CD4-positive, alpha-beta T cell treated with Interleukin-21 for 1 hour (primary cell): ENCODE results near the gene KIF5B.
A peak's percentile ranks its signal among the peaks of the same experiment; 100 is the strongest.
"Not testable (repeated sequence)": the region's sequence is repeated elsewhere in the genome, so short reads cannot be mapped to it uniquely, and the experiment has no call there.

Experiments used
- DNase-seq: peaks from one replicate; pipeline ENCODE4 v3.0.0-alpha.2; 2020

The KIF5B gene

DNA sequence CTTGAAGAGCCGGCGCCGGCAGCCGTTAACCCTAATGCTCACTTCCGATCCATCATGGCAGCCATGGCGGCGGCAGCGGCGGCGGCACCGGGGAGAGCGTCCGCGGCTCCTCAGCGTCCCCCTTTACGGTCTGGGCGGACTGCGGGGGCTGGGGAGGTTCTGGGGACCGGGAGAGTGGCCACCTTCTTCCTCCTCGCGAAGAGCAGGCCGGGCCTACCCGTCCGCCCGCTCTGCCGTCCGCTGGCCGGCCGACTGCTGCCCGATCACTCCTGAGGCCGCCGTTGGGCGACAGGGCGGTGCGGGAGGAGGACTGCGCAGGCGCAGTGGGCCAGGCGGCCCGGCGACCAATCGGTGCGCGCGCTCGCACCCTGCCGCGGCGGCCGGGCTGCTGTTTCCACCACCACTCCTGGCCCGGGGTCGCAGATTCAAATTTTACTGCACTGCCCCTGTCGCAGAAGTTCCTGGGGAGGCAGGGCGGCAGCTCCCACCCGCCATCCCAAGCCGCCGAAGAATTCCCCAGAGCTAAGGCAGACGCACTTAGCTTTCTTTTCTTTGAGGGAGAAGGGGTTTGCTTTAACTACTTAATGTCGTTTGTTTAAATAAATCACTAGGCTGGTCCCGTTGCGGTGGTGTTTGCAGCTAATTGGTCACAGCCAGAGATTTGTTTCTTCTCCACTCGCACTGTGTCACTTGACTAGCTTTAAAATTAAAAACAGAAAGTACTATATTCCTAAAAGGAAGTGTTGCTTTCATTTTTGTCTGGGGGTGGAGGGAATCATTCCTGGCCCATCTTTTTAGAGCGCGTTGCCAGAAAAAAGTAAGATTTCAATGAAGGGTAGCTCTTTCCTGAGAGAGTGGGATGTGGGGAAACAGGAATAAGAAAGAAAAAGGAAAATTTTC, at the start of gene KIF5B:
Gene KIF5B (minus strand): TSS at position 290 of the 900 bp plus-strand sequence. CDS start 452 bp downstream, outside the sequence.
- peak; percentile 88 for DNase-seq

GRCh38 chr10:32105782-32106382, 49.7 kb upstream of the KIF5B start:
- no peak for DNase-seq

GRCh38 chr10:32104622-32105509, 48.6 kb upstream of the KIF5B start:
- no peak for DNase-seq

GRCh38 chr10:32104181-32104580, 48.0 kb upstream of the KIF5B start:
- DNase-seq = no peak

- DNase-seq = no peak
Measured at GRCh38 chr10:32103721-32104120, 47.5 kb upstream of the KIF5B start.

GRCh38 chr10:32098566-32099259, 42.5 kb upstream of the KIF5B start:
- DNase-seq = not testable (repeated sequence)

GRCh38 chr10:32095116-32095733, 39.0 kb upstream of the KIF5B start:
- DNase-seq = no peak

DNA sequence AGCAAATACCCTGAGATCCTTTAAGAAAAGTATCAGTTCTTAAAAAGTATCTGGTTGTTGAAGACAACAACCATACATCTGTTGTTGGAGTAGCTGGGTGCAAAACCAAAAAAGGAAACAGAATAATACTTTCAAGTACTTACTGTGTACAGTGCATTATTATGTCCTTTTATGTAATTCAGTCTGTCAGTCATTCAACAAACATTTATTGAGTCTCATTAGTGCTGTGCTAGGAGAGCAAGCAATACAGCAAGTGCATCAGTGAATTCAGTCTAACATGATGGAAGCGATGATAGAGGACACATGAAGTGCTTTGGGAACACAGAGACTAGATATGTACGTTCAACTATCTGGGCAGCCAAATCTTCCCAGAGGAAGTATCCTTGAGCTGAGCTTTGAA, 37.4 kb upstream of the KIF5B start:
- no peak for DNase-seq

GRCh38 chr10:32091046-32091445, 34.8 kb upstream of the KIF5B start:
- DNase-seq = no peak

- no peak for DNase-seq
Measured at GRCh38 chr10:32084185-32084851, 28.1 kb upstream of the KIF5B start.

DNA sequence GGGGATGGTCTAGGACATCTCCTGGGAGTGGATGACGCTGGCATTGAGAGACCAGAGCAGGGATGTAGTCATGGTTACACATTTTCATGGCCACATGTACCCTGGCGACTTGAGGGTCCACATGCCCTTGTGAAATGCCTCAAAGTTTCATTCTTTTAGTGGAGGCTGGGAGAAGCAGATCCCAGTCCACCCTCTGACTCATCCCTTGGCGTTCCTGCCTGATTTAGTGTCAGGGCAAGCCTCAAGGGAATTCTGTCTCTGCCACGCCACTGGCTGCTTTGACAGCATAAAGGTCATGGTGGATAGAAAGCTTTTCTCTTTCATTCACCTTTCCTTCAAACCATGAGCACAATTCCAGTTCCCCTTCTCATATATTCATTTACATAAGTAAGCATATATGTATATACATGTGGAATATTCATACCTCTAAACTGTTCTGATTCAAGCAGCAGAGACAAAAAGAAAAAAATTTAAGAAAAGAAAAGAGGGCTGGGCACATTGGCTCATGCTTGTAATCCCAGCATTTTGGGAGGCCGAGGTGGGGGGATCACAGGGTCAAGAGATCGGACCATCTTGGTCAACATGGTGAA, 21.8 kb upstream of the KIF5B start:
- no peak for DNase-seq

DNA sequence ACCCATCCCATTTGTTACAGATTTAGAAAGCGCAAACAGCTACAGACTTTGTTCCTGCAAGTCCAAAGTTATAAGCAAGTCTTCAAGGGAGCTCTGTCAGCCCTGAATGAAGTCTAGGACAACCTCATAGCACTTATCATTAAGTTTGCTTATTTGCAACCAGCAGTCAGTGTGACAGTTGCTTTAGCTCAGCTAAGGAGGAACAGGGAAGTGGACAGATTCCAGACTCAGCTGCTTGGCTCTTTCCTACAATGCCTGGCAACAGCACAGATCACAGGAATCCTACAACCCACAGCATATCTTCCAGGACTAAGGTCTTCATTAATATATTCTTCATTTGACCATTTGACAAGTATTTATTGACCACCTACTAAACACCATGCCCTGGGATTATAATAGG, 17.4 kb upstream of the KIF5B start:
- DNase-seq = no peak

- DNase-seq = no peak
Measured at GRCh38 chr10:32073128-32073527, 16.9 kb upstream of the KIF5B start.

DNA sequence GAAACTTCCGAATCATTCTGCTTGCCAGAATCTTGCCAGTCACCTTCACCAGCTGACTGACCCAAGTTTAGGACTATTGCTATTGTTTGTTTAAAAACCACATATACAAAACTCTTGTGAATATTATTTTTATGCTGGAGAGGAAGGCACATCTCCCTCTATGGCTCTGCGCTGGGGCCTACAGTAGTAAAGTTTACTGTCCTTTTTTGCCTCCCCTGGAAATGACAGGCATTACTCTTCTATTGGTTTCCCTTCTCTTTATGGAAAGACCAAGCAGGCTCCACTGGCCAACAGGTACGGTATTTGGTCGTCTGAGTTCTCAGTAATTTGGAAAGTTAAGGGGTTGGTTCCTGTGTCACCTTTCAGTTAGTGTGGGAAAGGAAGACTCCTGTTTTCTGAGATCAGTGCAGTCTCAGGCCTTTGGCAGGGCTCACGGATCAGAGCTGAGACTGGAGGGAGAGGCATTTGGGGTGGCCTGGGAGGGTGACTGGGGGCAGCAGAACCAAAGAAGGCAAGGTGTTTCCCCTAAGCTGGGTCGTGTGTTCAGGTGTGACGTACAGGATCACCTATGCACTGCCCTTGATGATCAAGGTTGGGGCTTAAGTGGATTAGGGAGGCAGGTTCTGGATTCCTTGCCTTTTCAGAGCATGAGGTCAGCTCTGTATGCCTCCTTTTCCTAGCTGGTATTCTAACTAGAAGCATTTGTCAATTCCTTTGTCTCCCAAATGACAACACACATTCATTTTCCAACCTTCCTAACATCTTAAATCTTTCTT, 16.0 kb upstream of the KIF5B start:
- no peak for DNase-seq

DNA sequence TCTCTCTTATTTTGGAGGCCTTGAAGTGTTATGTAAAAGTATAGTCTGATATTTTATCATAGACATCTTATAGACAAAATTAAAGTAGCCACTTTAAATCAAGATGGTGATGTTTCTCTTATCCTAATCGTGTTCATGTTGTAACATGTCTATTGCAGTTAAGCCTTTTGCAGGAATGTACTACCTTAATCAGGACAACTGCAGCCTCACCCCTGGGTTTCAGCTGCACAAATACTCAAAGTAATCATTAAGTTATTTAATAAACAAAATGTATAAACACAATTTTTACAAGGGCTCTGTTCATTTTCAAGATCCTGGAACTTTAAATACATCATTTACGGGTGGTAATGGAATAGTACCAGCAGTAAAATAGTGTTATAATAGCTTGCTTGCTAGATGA, 14.4 kb upstream of the KIF5B start:
- no peak for DNase-seq

DNA sequence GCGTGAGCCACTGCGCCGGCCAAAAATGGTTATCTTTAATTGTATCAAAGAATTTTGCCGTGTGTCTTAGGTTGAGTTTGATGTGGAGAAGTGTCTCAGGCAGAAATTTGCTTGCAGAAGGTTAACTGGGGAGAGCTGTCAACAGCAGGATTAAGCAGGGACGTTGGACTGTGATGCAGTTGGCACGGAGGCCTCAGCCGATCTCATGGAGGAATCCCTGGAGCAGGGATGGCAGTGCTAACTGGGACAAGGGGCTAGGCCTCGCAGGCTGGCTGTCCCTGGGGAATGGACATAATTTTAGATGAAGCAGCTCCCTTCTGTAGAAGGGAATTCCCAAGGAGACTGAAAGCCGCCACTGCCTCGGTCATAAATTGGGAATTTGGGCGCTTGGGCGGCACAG, 12.3 kb upstream of the KIF5B start:
- DNase-seq = no peak

DNA sequence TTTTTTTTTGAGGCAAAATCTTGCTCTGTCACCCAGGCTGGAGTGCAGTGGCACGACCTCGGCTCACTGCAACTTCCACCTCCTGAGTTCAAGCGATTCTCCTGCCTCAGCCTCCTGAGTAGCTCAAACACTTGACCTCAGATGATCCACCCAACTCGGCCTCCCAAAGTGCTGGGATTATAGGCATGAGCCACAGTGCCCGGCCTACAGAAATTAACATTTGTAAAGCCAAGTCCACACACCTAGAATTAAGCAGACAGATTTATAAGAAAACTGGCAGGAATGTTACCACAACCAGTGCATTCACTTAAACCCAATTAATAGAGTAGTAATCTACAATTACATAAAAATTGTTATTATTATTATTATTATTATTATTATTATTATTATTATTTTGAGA, 11.7 kb upstream of the KIF5B start:
- not testable (repeated sequence) for DNase-seq

DNA sequence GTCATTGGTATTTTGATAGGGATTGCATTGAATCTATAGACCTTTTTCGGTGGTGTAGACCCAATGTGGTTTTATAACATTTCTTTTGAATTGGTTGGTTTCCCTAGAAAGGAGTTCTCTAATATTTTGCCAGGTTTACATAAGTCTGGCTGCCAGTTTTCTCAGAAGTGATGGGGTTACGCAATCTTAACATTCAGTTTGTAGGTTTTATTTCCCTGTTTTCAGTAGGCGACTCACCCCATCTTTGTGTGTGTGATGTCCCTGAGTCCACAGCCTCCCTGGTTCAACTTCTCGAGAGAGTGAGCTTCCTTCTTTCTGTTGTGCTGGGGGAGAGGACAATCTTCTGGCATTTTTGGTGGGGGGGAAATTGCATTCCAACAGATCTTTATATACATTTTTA, 9.6 kb upstream of the KIF5B start:
- DNase-seq = no peak

DNA sequence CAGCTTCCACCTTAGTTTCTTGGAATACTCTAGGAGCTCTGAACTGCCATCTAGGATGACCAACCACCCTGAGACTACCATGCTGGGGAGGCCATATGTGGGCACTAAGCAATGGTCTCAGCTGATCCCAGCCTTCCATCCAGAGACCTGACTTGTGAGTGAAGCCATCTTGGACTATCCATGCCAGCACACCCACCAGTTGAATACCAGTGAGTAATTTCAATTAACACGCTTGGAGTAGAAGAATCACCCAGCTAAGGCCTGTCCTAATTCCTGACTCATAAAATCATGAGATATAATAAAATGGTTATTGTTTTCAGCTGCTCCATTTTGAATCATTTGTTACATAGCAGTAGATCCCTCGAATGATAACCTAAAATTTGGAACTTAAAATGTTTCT, 5.2 kb upstream of the KIF5B start:
- DNase-seq = no peak

GRCh38 chr10:32060347-32060746, 4.1 kb upstream of the KIF5B start:
- no peak for DNase-seq
